Fibroblast of skin of abdomen (primary cell): Measurements from ENCODE around the gene RSPH3. TPM values are rescaled to one million over a fixed set of nuclear protein-coding genes. Genes with fewer than 3 reads are reported as not detected.
A peak's percentile ranks its signal among the peaks of the same experiment; 100 is the strongest.
"Not testable (repeated sequence)": the region's sequence is repeated elsewhere in the genome, so short reads cannot be mapped to it uniquely, and the experiment has no call there.

Experiments
- DNase-seq: peaks from one replicate; pipeline ENCODE4 v3.0.0-alpha.2; 2013
- polyA plus RNA-seq, 2 experiments: library from polyadenylated mRNA; unstranded; fragments of 120-200 nt; gene quantifications; one replicate each; pipeline ENCODE4 v1.2.1, GENCODE V29; 2013; ENCODE audit not compliant: insufficient read length in 2 of 2

RSPH3 gene
- 4.3 TPM for polyA plus RNA-seq (2013, experiment 1 of 2; ENCODE audit: insufficient read length)
- 3.9 TPM for polyA plus RNA-seq (2013, experiment 2 of 2; ENCODE audit: insufficient read length)

- peak; percentile 91 for DNase-seq
These were observed at the start of gene RSPH3 for GRCh38 chr6:158999666-159000403. Gene RSPH3, minus strand, starts transcription at chr6:159000202. Its CDS starts 652 bp downstream, at chr6:158999550.

- no peak for DNase-seq
These were observed 48.1 kb upstream of the RSPH3 start for GRCh38 chr6:159047891-159048685.

GRCh38 chr6:159045801-159046200 lies 45.8 kb upstream of the RSPH3 start:
- no peak for DNase-seq

GRCh38 chr6:159044899-159045727 lies 45.1 kb upstream of the RSPH3 start, which contains the start of gene TAGAP:
Gene TAGAP, minus strand, starts transcription at chr6:159044991. Its CDS starts 845 bp downstream, at chr6:159044146.
- DNase-seq = peak; percentile 2

GRCh38 chr6:159043947-159044346 lies 43.9 kb upstream of the RSPH3 start:
- DNase-seq = no peak

GRCh38 chr6:159043251-159043650 lies 43.2 kb upstream of the RSPH3 start:
- peak; percentile 4 for DNase-seq

GRCh38 chr6:159042826-159043181 lies 42.8 kb upstream of the RSPH3 start:
- no peak for DNase-seq

GRCh38 chr6:159042003-159042825 lies 42.2 kb upstream of the RSPH3 start:
- peak; percentile 30 for DNase-seq

- no peak for DNase-seq
These were observed 41.2 kb upstream of the RSPH3 start for GRCh38 chr6:159041181-159041580.

GRCh38 chr6:159039885-159040258 lies 39.9 kb upstream of the RSPH3 start:
- no peak for DNase-seq

- DNase-seq = peak; percentile 44
These were observed 39.2 kb upstream of the RSPH3 start for GRCh38 chr6:159038914-159039884.

GRCh38 chr6:159038318-159038717 lies 38.3 kb upstream of the RSPH3 start:
- not testable (repeated sequence) for DNase-seq

- DNase-seq = no peak
These were observed 37.8 kb upstream of the RSPH3 start for GRCh38 chr6:159037756-159038290.

- DNase-seq = no peak
These were observed 36.7 kb upstream of the RSPH3 start for GRCh38 chr6:159036673-159037072.

- DNase-seq = no peak
These were observed 35.9 kb upstream of the RSPH3 start for GRCh38 chr6:159035891-159036290.

- DNase-seq = no peak
These were observed 33.4 kb upstream of the RSPH3 start for GRCh38 chr6:159033160-159034049.

GRCh38 chr6:159031846-159032245 lies 31.8 kb upstream of the RSPH3 start:
- DNase-seq = no peak

- DNase-seq = no peak
These were observed 30.2 kb upstream of the RSPH3 start for GRCh38 chr6:159030168-159030567.

GRCh38 chr6:159025224-159025623 lies 25.2 kb upstream of the RSPH3 start:
- not testable (repeated sequence) for DNase-seq
